ENCODE measurements around the gene SOX8. TPM values are rescaled to one million over a fixed set of nuclear protein-coding genes. Genes with fewer than 3 reads are reported as not detected.

Gene SOX8
- total RNA-seq, 4 donors from 2014 or later, result under 0.01 to 6.4 (median 1.1) TPM; not detected in 1

- Histone ChIP-seq H3K4me3 (no peak overlapping the region), H3K27me3 (no peaks in the 10 kb centered on the region), H3K4me1 (peaks cover 0 to 3% of the 10 kb centered on the region in 2 donors), H3K9me3 (no peaks in the 10 kb centered on the region), H3K36me3 (no peaks in the 10 kb centered on the region), H3K27ac (no peak overlapping the region)
- no peak for DNase-seq
- TF ChIP-seq CTCF (IDR thresholded peaks at IDR 0.05) (no peak), POLR2A (IDR thresholded peaks at IDR 0.05) (no peak)
- intact Hi-C loops (cut with DNase I; ENCODE audit: low total_unique reads), result no loop called here
These were observed 17.1 kb upstream of the SOX8 start for GRCh38 chr16:964356-965035.

- DNase-seq, result no peak
- H3K27ac ChIP-seq, result no peak overlapping the region
These were observed 16.6 kb upstream of the SOX8 start for GRCh38 chr16:965036-965395.

GRCh38 chr16:965487-965886 lies 16.1 kb upstream of the SOX8 start:
- H3K9me3 ChIP-seq, result no peaks in the 10 kb centered on the region
- H3K36me3 ChIP-seq, result no peaks in the 10 kb centered on the region
- DNase-seq, result no peak
- H3K27ac ChIP-seq, result no peak overlapping the region
- peaks cover 0 to 3% of the 10 kb centered on the region in 2 donors for H3K4me1 ChIP-seq
- no peak for TF ChIP-seq CTCF (IDR thresholded peaks at IDR 0.05)
- TF ChIP-seq POLR2A (IDR thresholded peaks at IDR 0.05), result no peak
- H3K4me3 ChIP-seq, result no peak overlapping the region
- intact Hi-C loops (cut with DNase I; ENCODE audit: low total_unique reads), result no loop called here
- H3K27me3 ChIP-seq, result no peaks in the 10 kb centered on the region

More at GRCh38 chr16:965036-965395, 16.6 kb upstream of the SOX8 start:
- intact Hi-C loops (cut with DNase I; ENCODE audit: low total_unique reads), result no loop called here
- H3K36me3 ChIP-seq, result no peaks in the 10 kb centered on the region
- peaks cover 0 to 3% of the 10 kb centered on the region in 2 donors for H3K4me1 ChIP-seq
- H3K27me3 ChIP-seq, result no peaks in the 10 kb centered on the region
- no peak for TF ChIP-seq POLR2A (IDR thresholded peaks at IDR 0.05)
- TF ChIP-seq CTCF (IDR thresholded peaks at IDR 0.05), result no peak
- H3K4me3 ChIP-seq, result no peak overlapping the region
- no peaks in the 10 kb centered on the region for H3K9me3 ChIP-seq

GRCh38 chr16:966035-966434 lies 15.5 kb upstream of the SOX8 start:
- Histone ChIP-seq H3K36me3 (no peaks in the 10 kb centered on the region), H3K4me3 (no peak overlapping the region), H3K4me1 (peaks cover 0 to 4% of the 10 kb centered on the region in 2 donors), H3K27ac (no peak overlapping the region), H3K27me3 (no peaks in the 10 kb centered on the region), H3K9me3 (no peaks in the 10 kb centered on the region)
- intact Hi-C loops (cut with DNase I; ENCODE audit: low total_unique reads), result no loop called here
- DNase-seq, result no peak
- TF ChIP-seq POLR2A (IDR thresholded peaks at IDR 0.05), result no peak
- no peak for TF ChIP-seq CTCF (IDR thresholded peaks at IDR 0.05)

- Histone ChIP-seq H3K27me3 (no peaks in the 10 kb centered on the region), H3K27ac (no peak overlapping the region), H3K36me3 (no peaks in the 10 kb centered on the region), H3K4me1 (peaks cover 0 to 6% of the 10 kb centered on the region in 2 donors), H3K9me3 (no peaks in the 10 kb centered on the region), H3K4me3 (no peak overlapping the region)
- DNase-seq, result no peak
- TF ChIP-seq CTCF (IDR thresholded peaks at IDR 0.05) (no peak), POLR2A (IDR thresholded peaks at IDR 0.05) (no peak)
- intact Hi-C loops (cut with DNase I; ENCODE audit: low total_unique reads), result no loop called here
These were observed 15.1 kb upstream of the SOX8 start for GRCh38 chr16:966505-966904.
